Esophagus muscularis mucosa (tissue), 4 donors: ENCODE measurements around the gene RBM14.

Source experiments
- CTCF ChIP-seq, 3 experiments: fragments of 200-600 bp in 2 of 3; fragments of 450-650 bp in 1 of 3; sonication (generic) in 2 of 3; IDR thresholded peaks; one replicate each; pipeline ENCODE4 v1.5.1; 2017 to 2019; ENCODE audit warnings: antibody characterized with exemption in 3 of 3, mild to moderate bottlenecking in 2 of 3, moderate library complexity in 1 of 3
- EP300 ChIP-seq: sonication (generic); formaldehyde crosslinking; IDR thresholded peaks from one replicate; pipeline ENCODE4 v1.6.1; 2017; ENCODE audit warnings: antibody characterized with exemption
- POLR2A ChIP-seq: fragments of 450-650 bp; IDR thresholded peaks from one replicate; pipeline ENCODE4 v1.6.1; 2017; ENCODE audit warnings: antibody characterized with exemption, moderate library complexity, mild to moderate bottlenecking, low read depth
- POLR2AphosphoS5 ChIP-seq, 2 donors: sonication (generic); formaldehyde crosslinking; IDR thresholded peaks; one replicate each; pipeline ENCODE4 v1.6.1; 2017; ENCODE audit warnings: antibody characterized with exemption in 2 of 2

- TF ChIP-seq EP300 = no peak
- no peak for TF ChIP-seq CTCF (IDR thresholded peaks at IDR 0.05)
- no peak for TF ChIP-seq POLR2A
- no peak for TF ChIP-seq POLR2AphosphoS5 (IDR thresholded peaks at IDR 0.05)
These were observed 20.0 kb downstream of the RBM14 start for GRCh38 chr11:66636411-66636810.
